B cell (primary cell): ENCODE measurements around the gene ZNF521. TPM values are rescaled to one million over a fixed set of nuclear protein-coding genes. Genes with fewer than 3 reads are reported as not detected.

Source experiments
- ATAC-seq: fragments of 200-7000 bp; cut with Tn5 transposase; one replicate; pipeline ENCODE4 v1.10.0; 2021; ENCODE audit warnings: low read depth, mild to moderate bottlenecking, moderate number of reproducible peaks, moderate library complexity
- CTCF ChIA-PET: fragments of 350-600 bp; sonication (Branson Sonifier 250); formaldehyde crosslinking; loops from one replicate; lab custom pipeline; 2021; ENCODE audit warnings: antibody characterized with exemption, inconsistent platforms; lab: Charles Lee
- POLR2A ChIA-PET: fragments of 350-600 bp; sonication (Branson Sonifier 250); formaldehyde crosslinking; loops from one replicate; lab custom pipeline; 2021; ENCODE audit warnings: antibody characterized with exemption; lab: Charles Lee
- DNase-seq: peaks from one replicate; pipeline ENCODE4 v3.0.0; 2013
- H2AFZ ChIP-seq: 2 replicates; pipeline ENCODE4 v1.6.1; 2012; ENCODE audit warnings: mild to moderate bottlenecking, low read depth, low read length; ENCODE audit not compliant: insufficient read depth, poor library complexity, severe bottlenecking
- H3K27ac ChIP-seq, 2 donors: 1 replicate in 1 of 2; 2 replicates in 1 of 2; pipeline ENCODE4 v1.5.1; 2012 to 2013; ENCODE audit warnings: low read length in 2 of 2, mild to moderate bottlenecking in 2 of 2, moderate library complexity in 1 of 2
- H3K27me3 ChIP-seq, 4 experiments: fragments of 200-600 bp in 1 of 4; sonication (generic) in 1 of 4; replicated peaks in 1 of 4; 1 replicate in 2 of 4; 2 replicates in 2 of 4; pipeline versions ENCODE4 v1.6.1 to v1.7.0; 2013 to 2016; ENCODE audit warnings: low read length in 3 of 4, mild to moderate bottlenecking in 2 of 4, mixed read lengths in 1 of 4, moderate library complexity in 1 of 4; ENCODE audit not compliant: insufficient read depth in 4 of 4, control insufficient read depth in 3 of 4; ENCODE audit errors: control extremely low read depth in 1 of 4
- H3K36me3 ChIP-seq, 2 experiments: replicated peaks in 1 of 2; 1 replicate in 1 of 2; 2 replicates in 1 of 2; pipeline versions ENCODE4 v1.6.1 to v1.7.1; 2013; ENCODE audit warnings: low read length in 1 of 2; ENCODE audit not compliant: insufficient read depth in 2 of 2, control insufficient read depth in 1 of 2; ENCODE audit errors: control extremely low read depth in 1 of 2, extremely low read depth in 1 of 2
- H3K4me1 ChIP-seq, 2 donors: fragments of 200-600 bp in 1 of 2; sonication (generic) in 1 of 2; 1 replicate in 1 of 2; 2 replicates in 1 of 2; pipeline versions ENCODE4 v1.5.1 to v1.6.1; 2013 to 2017; ENCODE audit warnings: low read length in 2 of 2; ENCODE audit not compliant: control insufficient read depth in 2 of 2, insufficient read depth in 2 of 2
- H3K4me2 ChIP-seq: replicated peaks from 2 replicates; pipeline ENCODE3; 2012; ENCODE audit warnings: mild to moderate bottlenecking, low read depth, low read length; ENCODE audit not compliant: poor library complexity, severe bottlenecking
- H3K4me3 ChIP-seq, 5 experiments: fragments of 200-600 bp in 1 of 5; sonication (generic) in 1 of 5; 1 replicate in 3 of 5; 2 replicates in 2 of 5; pipeline versions ENCODE4 v1.5.1 to v1.7.0; 2011 to 2016; ENCODE audit warnings: low read length in 4 of 5, mild to moderate bottlenecking in 4 of 5, low read depth in 2 of 5, control low read depth in 1 of 5, moderate library complexity in 1 of 5; ENCODE audit not compliant: insufficient read depth in 1 of 5; ENCODE audit errors: control extremely low read depth in 1 of 5, extremely low read depth in 1 of 5
- H3K79me2 ChIP-seq: fragments of 200-600 bp; sonication (generic); one replicate; pipeline ENCODE4 v1.6.0; 2016; ENCODE audit warnings: low read length; ENCODE audit not compliant: control insufficient read depth, insufficient read depth
- H3K9ac ChIP-seq: fragments of 200-600 bp; sonication (generic); 2 replicates; pipeline ENCODE4 v1.6.1; 2017; ENCODE audit warnings: mild to moderate bottlenecking, low read length, moderate library complexity
- H3K9me3 ChIP-seq, 3 donors: one replicate each; pipeline versions ENCODE4 v1.6.1 to v1.7.1; 2013; ENCODE audit warnings: low read length in 2 of 3; ENCODE audit not compliant: control insufficient read depth in 2 of 3, insufficient read depth in 1 of 3; ENCODE audit errors: control extremely low read depth in 1 of 3
- H4K20me1 ChIP-seq: 2 replicates; pipeline ENCODE4 v1.6.0; 2012; ENCODE audit warnings: mild to moderate bottlenecking, low read length; ENCODE audit not compliant: insufficient read depth, control insufficient read depth, poor library complexity, severe bottlenecking
- H3K27ac Mint-ChIP-seq: one replicate; pipeline ENCODE4 v1.8.0; 2021; ENCODE audit warnings: mixed read lengths
- H3K27me3 Mint-ChIP-seq: one replicate; pipeline ENCODE4 v1.8.0; 2021; ENCODE audit warnings: mixed read lengths
- H3K4me1 Mint-ChIP-seq: one replicate; pipeline ENCODE4 v1.8.0; 2021; ENCODE audit warnings: mixed read lengths
- H3K4me3 Mint-ChIP-seq: one replicate; pipeline ENCODE4 v1.8.0; 2021; ENCODE audit warnings: mixed read lengths
- H3K9me3 Mint-ChIP-seq: one replicate; pipeline ENCODE4 v1.8.0; 2022; ENCODE audit warnings: mixed read lengths; ENCODE audit not compliant: insufficient read depth
- EZH2 ChIP-seq: IDR thresholded peaks from 2 replicates; pipeline ENCODE4 v1.6.1; 2012; ENCODE audit warnings: borderline replicate concordance, low read depth, mild to moderate bottlenecking, moderate library complexity, low read length; ENCODE audit not compliant: insufficient read depth, poor library complexity, severe bottlenecking
- WGBS: methylation state at CpG from one replicate; pipeline ENCODE4 v1.1.5; 2013; ENCODE audit warnings: missing lambda C conversion rate; ENCODE audit not compliant: insufficient coverage; 5-methylcytosine and 5-hydroxymethylcytosine counted together
- intact Hi-C: fragments of 100-400 bp; cut with micrococcal nuclease; formaldehyde crosslinking; loops from one replicate; pipeline ENCODE4 v1.10.0; 2022
- polyA plus RNA-seq: library from polyadenylated mRNA; depleted of rRNA; stranded (reverse); fragments of >200 nt; gene quantifications from 2 replicates; pipeline ENCODE4 v1.2.3, GENCODE V29; 2012
- total RNA-seq, 2 donors: library from RNA; stranded (reverse); fragments of 120-200 nt in 1 of 2; gene quantifications; 1 replicate in 1 of 2; 2 replicates in 1 of 2; pipeline versions ENCODE4 v1.2.3 to v1.2.4, GENCODE V29; 2013 to 2022
- TF ChIP-seq, protein P1 (sequence below): fragments of 200-600 bp; IDR thresholded peaks from one replicate; pipeline ENCODE4 v1.8.0; 2022; ENCODE audit warnings: antibody characterized with exemption, mild to moderate bottlenecking

ZNF521 gene
- total and polyA plus RNA-seq, 2 donors (not counting 1 experiment from before 2014, with no cell fraction given) = 0.04 to 9.0 TPM

GRCh38 chr18:25164211-25164847, 187.6 kb downstream of the ZNF521 start:
- peak; percentile 7 for DNase-seq

GRCh38 chr18:25153426-25153825, 198.5 kb downstream of the ZNF521 start:
- no peaks in the 10 kb centered on the region for H3K36me3 ChIP-seq
- no peak overlapping the region for H3K4me2 ChIP-seq
- intact Hi-C loops = no loop called here
- WGBS = 89% methylated on average over 6 of the region's 6 CpGs
- H3K79me2 ChIP-seq = no peaks in the 10 kb centered on the region
- CTCF ChIA-PET = no interaction called here
- H2AFZ ChIP-seq = no peak overlapping the region
- DNase-seq (no peak), ATAC-seq (no peak)
- no peaks in the 10 kb centered on the region for H3K27me3 ChIP-seq
- TF ChIP-seq, protein P1, sequence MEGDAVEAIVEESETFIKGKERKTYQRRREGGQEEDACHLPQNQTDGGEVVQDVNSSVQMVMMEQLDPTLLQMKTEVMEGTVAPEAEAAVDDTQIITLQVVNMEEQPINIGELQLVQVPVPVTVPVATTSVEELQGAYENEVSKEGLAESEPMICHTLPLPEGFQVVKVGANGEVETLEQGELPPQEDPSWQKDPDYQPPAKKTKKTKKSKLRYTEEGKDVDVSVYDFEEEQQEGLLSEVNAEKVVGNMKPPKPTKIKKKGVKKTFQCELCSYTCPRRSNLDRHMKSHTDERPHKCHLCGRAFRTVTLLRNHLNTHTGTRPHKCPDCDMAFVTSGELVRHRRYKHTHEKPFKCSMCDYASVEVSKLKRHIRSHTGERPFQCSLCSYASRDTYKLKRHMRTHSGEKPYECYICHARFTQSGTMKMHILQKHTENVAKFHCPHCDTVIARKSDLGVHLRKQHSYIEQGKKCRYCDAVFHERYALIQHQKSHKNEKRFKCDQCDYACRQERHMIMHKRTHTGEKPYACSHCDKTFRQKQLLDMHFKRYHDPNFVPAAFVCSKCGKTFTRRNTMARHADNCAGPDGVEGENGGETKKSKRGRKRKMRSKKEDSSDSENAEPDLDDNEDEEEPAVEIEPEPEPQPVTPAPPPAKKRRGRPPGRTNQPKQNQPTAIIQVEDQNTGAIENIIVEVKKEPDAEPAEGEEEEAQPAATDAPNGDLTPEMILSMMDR = no peak
- TF ChIP-seq EZH2 = no peak
- POLR2A ChIA-PET = no interaction called here
- H3K27ac Mint-ChIP-seq = no peak overlapping the region
- no peak overlapping the region for H3K4me3 Mint-ChIP-seq
- no peak overlapping the region for H3K4me3 ChIP-seq
- H4K20me1 ChIP-seq = no peaks in the 10 kb centered on the region
- H3K4me1 ChIP-seq = no peaks in the 10 kb centered on the region
- no peak overlapping the region for H3K27ac ChIP-seq
- H3K9me3 ChIP-seq = no peaks in the 10 kb centered on the region
- H3K4me1 Mint-ChIP-seq = no peaks in the 10 kb centered on the region
- H3K9ac ChIP-seq = no peak overlapping the region
- peaks cover 8% of the 10 kb centered on the region for H3K9me3 Mint-ChIP-seq
- H3K27me3 Mint-ChIP-seq = peaks cover 7% of the 10 kb centered on the region

More at GRCh38 chr18:25164211-25164847, 187.6 kb downstream of the ZNF521 start:
- Mint-ChIP-seq H3K4me1 (peaks cover 21% of the 10 kb centered on the region), H3K4me3 (peak overlapping the region; percentile 81), H3K27me3 (peaks cover 5% of the 10 kb centered on the region), H3K27ac (peak overlapping the region; percentile 20), H3K9me3 (no peaks in the 10 kb centered on the region)
- no peaks in the 10 kb centered on the region for H3K36me3 ChIP-seq
- TF ChIP-seq, protein P1 = no peak
- TF ChIP-seq EZH2 = no peak
- H4K20me1 ChIP-seq = no peaks in the 10 kb centered on the region
- H3K9ac ChIP-seq = peak overlapping the region; percentile 59
- H2AFZ ChIP-seq = peak overlapping the region; percentile 53
- no peak for ATAC-seq
- no peaks in the 10 kb centered on the region for H3K79me2 ChIP-seq
- peaks cover 15 to 16% of the 10 kb centered on the region in 2 donors for H3K4me1 ChIP-seq
- peak overlapping the region; percentile 5 to 59 (median 34) for H3K4me3 ChIP-seq
- 0% methylated on average over 3 of the region's 6 CpGs for WGBS
- POLR2A ChIA-PET = no interaction called here
- H3K4me2 ChIP-seq = peak overlapping the region; percentile 70
- CTCF ChIA-PET = interaction anchor here (1.4 kb wide), 1 partner anchor 19 kb away, joined by 3 read pairs; no protein-coding TSS in a partner anchor
- H3K27me3 ChIP-seq = no peaks in the 10 kb centered on the region
- H3K9me3 ChIP-seq = no peaks in the 10 kb centered on the region
- intact Hi-C loops = no loop called here
- H3K27ac ChIP-seq = peak overlapping the region in 1 of 2 donors; percentile 45
